GM13977 (cell line): ENCODE results near the gene RFPL4AL1.
"Not testable (repeated sequence)": the region's sequence is repeated elsewhere in the genome, so short reads cannot be mapped to it uniquely, and the experiment has no call there.

Experiments
- DNase-seq: peaks from one replicate; pipeline ENCODE4 v3.0.0; 2012; ENCODE audit warnings: low spot score
- in situ Hi-C: fragments of 300-500 bp; cut with MboI; formaldehyde crosslinking; loops from one replicate; pipeline ENCODE4 v1.12.0; 2022; ENCODE audit warnings: low sequenced_read_pairs, low pct_unique_long_range_greater_than_20kb, mixed read lengths, inconsistent platforms; ENCODE audit not compliant: unreplicated experiment
- TF ChIP-seq, protein P1 (sequence below): IDR thresholded peaks from 2 replicates; pipeline ENCODE4 v1.5.1; 2012; ENCODE audit warnings: mild to moderate bottlenecking, control low read depth; ENCODE audit not compliant: insufficient read depth; ENCODE audit errors: extremely low read depth, missing control alignments

RFPL4AL1 gene

DNA sequence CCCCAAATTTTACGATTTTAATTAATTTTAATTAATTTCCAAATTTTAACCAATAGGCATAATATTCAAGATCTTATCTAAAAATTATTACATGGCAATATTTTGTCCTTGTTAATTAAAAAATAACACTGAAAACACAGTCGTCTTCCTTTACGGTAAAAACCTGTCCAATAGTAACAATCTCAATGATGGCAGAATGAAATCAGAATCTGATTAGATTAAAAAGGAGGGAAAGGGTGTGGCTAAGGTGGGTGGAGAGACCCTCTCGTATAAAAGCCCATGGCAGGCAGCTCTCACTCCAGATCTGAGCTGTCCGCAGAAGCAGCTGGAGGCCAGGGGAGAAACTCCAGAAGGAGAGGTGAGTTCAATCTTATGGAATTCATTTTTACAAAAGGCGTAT lies at the start of gene RFPL4AL1:
TSS of gene RFPL4AL1 (plus strand) at position 301 of the 400 bp plus-strand sequence. CDS start 2,687 bp downstream, outside the sequence.
- DNase-seq, in situ Hi-C loops: not testable (repeated sequence)

DNA sequence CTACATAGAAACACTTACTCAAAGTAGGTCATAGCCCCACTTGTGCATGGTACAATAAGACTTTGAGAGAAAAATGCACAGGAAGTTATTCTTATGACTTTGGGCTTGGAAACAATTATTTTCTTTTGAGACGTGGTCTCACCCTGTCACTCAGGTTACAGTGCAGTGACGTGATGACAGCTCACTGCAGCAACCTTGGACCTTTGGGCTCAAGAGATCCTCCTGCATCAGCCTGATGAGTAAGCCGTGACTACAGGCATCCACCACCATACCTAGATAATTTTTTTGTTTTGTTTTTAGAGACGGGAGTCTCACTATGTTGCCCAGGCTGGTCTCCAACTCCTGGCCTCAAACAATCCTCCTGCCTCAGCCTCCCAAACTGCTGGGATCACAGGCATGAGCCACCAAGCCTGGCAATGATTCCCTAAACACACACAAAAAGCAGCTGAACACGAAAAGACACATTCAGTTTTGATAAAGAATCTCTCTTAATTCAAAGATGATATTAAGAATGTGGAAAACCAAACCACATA lies 48.6 kb upstream of the RFPL4AL1 start:
- TF ChIP-seq, protein P1, sequence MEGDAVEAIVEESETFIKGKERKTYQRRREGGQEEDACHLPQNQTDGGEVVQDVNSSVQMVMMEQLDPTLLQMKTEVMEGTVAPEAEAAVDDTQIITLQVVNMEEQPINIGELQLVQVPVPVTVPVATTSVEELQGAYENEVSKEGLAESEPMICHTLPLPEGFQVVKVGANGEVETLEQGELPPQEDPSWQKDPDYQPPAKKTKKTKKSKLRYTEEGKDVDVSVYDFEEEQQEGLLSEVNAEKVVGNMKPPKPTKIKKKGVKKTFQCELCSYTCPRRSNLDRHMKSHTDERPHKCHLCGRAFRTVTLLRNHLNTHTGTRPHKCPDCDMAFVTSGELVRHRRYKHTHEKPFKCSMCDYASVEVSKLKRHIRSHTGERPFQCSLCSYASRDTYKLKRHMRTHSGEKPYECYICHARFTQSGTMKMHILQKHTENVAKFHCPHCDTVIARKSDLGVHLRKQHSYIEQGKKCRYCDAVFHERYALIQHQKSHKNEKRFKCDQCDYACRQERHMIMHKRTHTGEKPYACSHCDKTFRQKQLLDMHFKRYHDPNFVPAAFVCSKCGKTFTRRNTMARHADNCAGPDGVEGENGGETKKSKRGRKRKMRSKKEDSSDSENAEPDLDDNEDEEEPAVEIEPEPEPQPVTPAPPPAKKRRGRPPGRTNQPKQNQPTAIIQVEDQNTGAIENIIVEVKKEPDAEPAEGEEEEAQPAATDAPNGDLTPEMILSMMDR = no peak

GRCh38 chr19:55720801-55721200 lies 48.1 kb upstream of the RFPL4AL1 start:
- in situ Hi-C loops = no loop called here
- DNase-seq = no peak
- TF ChIP-seq, protein P1 = no peak

More for the DNA sequence above, 48.6 kb upstream of the RFPL4AL1 start:
- in situ Hi-C loops = no loop called here
- no peak for DNase-seq

GRCh38 chr19:55723491-55723890 lies 45.4 kb upstream of the RFPL4AL1 start:
- in situ Hi-C loops = no loop called here
- TF ChIP-seq, protein P1 = no peak
- DNase-seq = no peak

GRCh38 chr19:55730378-55730777 lies 38.5 kb upstream of the RFPL4AL1 start:
- DNase-seq, in situ Hi-C loops: not testable (repeated sequence)

DNA sequence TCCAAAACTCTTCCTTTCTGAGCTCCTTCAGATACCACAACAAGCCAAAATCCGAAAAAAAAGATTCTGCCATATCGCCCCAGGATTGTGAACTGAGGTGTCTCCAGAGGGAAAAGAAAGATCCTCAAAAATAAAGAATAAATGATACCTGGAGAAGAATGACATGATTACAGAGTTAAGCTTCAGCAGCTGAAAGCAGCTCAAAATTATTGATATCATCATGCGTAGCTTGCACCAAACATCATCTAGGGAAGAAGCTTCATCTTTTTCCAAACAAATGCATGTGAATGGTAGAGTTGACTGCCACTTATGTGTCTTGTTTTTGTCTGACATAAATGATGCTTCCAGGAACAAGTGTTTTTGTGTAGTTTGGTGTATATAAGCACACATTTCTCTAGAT lies 30.6 kb upstream of the RFPL4AL1 start, which contains the start of gene NLRP9:
TSS of gene NLRP9 (minus strand) at position 101 of the 400 bp plus-strand sequence. CDS start at position 73, 28 bp downstream.
- DNase-seq = no peak
- TF ChIP-seq, protein P1 = no peak
- in situ Hi-C loops = no loop called here

DNA sequence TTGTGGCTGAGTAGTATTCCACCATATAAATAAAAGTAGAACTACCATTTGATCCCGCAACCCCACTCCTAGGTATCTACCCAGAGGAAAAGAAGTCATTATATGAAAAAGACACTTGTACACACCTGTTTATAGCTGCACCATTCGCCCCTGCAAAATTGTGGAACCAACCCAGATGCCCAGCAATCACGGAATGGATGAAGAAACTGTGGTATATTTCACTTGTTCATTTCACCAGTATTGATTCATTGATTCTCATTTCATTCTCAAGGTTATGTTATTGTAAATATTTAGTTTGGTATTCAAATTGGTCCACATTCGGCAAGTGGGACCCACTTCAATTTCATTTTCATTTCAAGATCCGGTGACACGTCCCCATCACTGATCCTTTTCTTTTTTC lies 18.2 kb upstream of the RFPL4AL1 start:
- in situ Hi-C loops = no loop called here
- TF ChIP-seq, protein P1 = no peak
- DNase-seq = no peak

- TF ChIP-seq, protein P1 = no peak
- in situ Hi-C loops = no loop called here
- DNase-seq = no peak
Observed at GRCh38 chr19:55753401-55753800, 15.5 kb upstream of the RFPL4AL1 start.

DNA sequence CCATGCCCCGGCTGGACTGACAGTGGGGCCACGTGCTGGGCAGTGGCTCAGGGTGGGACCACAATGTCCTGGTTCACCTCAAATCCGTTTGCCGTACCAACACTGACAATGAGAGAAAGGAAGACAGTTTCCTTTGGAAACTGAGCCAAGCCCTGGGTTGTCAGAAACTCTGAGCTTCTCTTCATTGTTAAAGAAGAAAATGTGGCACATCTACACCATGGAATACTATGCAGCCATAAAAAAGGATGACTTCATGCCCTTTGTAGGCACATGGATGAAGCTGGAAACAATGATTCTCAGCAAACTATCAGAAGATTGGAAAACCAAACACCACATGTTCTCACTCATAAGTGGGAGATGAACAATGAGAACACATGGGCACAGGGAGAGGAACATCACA lies 12.1 kb upstream of the RFPL4AL1 start:
- DNase-seq, in situ Hi-C loops: not testable (repeated sequence)

DNA sequence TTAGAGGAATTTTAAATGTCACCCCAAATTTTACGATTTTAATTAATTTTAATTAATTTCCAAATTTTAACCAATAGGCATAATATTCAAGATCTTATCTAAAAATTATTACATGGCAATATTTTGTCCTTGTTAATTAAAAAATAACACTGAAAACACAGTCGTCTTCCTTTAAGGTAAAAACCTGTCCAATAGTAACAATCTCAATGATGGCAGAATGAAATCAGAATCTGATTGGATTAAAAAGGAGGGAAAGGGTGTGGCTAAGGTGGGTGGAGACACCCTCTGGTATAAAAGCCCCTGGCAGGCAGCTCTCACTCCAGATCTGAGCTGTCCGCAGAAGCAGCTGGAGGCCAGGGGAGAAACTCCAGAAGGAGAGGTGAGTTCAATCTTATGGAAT lies 10.1 kb upstream of the RFPL4AL1 start, which contains the start of gene RFPL4A:
TSS of gene RFPL4A (plus strand) at position 301 of the 400 bp plus-strand sequence. CDS start 2,704 bp downstream, outside the sequence.
- in situ Hi-C loops, DNase-seq: not testable (repeated sequence)
